Spinal cord (tissue), 10 donors: ENCODE data around the gene PITPNM3. TPM values are rescaled to one million over a fixed set of nuclear protein-coding genes. Genes with fewer than 3 reads are reported as not detected.

Experiments
- DNase-seq, 6 donors: peaks; one replicate each; pipeline versions ENCODE4 v3.0.0 to v3.0.0-alpha.2; 2013 to 2015; ENCODE audit warnings: low spot score in 6 of 6, low read depth in 4 of 6
- H3K27ac ChIP-seq: one replicate; pipeline ENCODE4 v1.5.1; 2013; ENCODE audit warnings: low read depth, low read length, control low read depth
- H3K27me3 ChIP-seq: one replicate; pipeline ENCODE4 v1.6.1; 2013; ENCODE audit warnings: low read length; ENCODE audit not compliant: control insufficient read depth, insufficient read depth
- H3K36me3 ChIP-seq: one replicate; pipeline ENCODE4 v1.6.1; 2013; ENCODE audit warnings: low read length; ENCODE audit not compliant: control insufficient read depth, insufficient read depth
- H3K4me1 ChIP-seq: one replicate; pipeline ENCODE4 v1.6.1; 2013; ENCODE audit warnings: low read length; ENCODE audit not compliant: control insufficient read depth, insufficient read depth
- H3K4me3 ChIP-seq: one replicate; pipeline ENCODE4 v1.5.1; 2013; ENCODE audit warnings: low read depth, low read length, control low read depth
- H3K9me3 ChIP-seq: one replicate; pipeline ENCODE4 v1.6.1; 2013; ENCODE audit warnings: low read length; ENCODE audit not compliant: control insufficient read depth, insufficient read depth
- WGBS: methylation state at CpG from one replicate; pipeline ENCODE4 v1.1.5; 2013; ENCODE audit warnings: missing lambda C conversion rate; ENCODE audit not compliant: insufficient coverage; 5-methylcytosine and 5-hydroxymethylcytosine counted together
- polyA plus RNA-seq, 2 donors: library from polyadenylated mRNA; unstranded; fragments of 120-200 nt; gene quantifications; one replicate each; pipeline ENCODE4 v1.2.1, GENCODE V29; 2013; ENCODE audit not compliant: insufficient read length in 2 of 2
- total RNA-seq, 2 donors: library from RNA; depleted of rRNA in 1 of 2; stranded (reverse); fragments of 120-200 nt in 1 of 2; fragments of >200 nt in 1 of 2; gene quantifications; one replicate each; pipeline versions ENCODE4 v1.2.3 to v1.2.4, GENCODE V29; 2013 to 2014
- donor health status: healthy.

The PITPNM3 gene
- total and polyA plus RNA-seq, 4 donors: 7.3 to 21.6 (median 16.8) TPM

DNA sequence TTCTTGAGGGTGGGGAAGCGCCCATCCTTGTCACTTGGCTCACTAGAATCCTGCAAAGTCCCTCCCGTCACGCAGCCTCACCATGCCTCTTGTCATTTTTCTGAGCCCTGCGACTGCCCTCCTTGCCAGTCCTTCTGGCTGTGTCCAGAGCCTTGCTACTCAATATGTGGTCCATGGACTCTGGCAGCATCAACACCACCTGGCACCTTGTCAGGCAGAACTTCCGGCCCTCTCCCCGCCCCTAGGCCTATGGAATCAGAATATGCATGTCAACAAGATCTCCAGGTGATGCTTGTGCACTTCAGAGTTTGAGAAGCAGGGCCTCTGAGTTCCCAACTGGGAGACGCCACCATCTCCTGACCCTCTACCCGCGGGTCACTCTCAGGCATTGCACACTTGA lies 100.0 kb downstream of the PITPNM3 start:
- Histone ChIP-seq H3K36me3 (peaks cover 45% of the 10 kb centered on the region), H3K4me3 (no peak overlapping the region), H3K9me3 (no peaks in the 10 kb centered on the region), H3K27ac (no peak overlapping the region), H3K27me3 (no peaks in the 10 kb centered on the region), H3K4me1 (peaks cover 14% of the 10 kb centered on the region)
- 88% methylated on average over 9 of the region's 9 CpGs for WGBS
- no peak for DNase-seq

DNA sequence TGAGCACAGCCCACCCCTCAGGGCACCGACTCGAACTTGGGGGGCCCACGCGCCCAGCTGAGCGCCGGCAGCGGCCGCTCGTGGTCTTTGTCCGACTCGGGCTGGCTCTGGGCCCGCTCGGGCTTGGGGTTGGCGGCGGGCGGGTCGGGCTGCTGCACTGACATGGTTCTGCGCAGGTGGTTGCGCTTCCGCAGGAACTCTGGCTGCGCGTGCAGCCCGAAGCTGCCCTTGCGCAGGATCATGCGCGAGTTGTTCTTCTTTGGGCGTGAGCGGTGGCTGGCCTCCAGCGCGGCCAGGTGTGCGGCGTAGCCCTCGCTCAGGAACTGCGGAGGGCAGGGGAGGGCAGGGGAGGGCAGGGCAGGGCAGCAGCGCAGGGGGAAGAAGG lies 101.0 kb downstream of the PITPNM3 start:
- H3K9me3 ChIP-seq: no peaks in the 10 kb centered on the region
- WGBS: 5% methylated on average over 30 of the region's 35 CpGs
- H3K36me3 ChIP-seq: peaks cover 40% of the 10 kb centered on the region
- H3K4me3 ChIP-seq: no peak overlapping the region
- no peaks in the 10 kb centered on the region for H3K27me3 ChIP-seq
- no peak overlapping the region for H3K27ac ChIP-seq
- H3K4me1 ChIP-seq: peaks cover 14% of the 10 kb centered on the region
- peak in 3 of 6 donors; percentile 22 to 71 (median 60) for DNase-seq

DNA sequence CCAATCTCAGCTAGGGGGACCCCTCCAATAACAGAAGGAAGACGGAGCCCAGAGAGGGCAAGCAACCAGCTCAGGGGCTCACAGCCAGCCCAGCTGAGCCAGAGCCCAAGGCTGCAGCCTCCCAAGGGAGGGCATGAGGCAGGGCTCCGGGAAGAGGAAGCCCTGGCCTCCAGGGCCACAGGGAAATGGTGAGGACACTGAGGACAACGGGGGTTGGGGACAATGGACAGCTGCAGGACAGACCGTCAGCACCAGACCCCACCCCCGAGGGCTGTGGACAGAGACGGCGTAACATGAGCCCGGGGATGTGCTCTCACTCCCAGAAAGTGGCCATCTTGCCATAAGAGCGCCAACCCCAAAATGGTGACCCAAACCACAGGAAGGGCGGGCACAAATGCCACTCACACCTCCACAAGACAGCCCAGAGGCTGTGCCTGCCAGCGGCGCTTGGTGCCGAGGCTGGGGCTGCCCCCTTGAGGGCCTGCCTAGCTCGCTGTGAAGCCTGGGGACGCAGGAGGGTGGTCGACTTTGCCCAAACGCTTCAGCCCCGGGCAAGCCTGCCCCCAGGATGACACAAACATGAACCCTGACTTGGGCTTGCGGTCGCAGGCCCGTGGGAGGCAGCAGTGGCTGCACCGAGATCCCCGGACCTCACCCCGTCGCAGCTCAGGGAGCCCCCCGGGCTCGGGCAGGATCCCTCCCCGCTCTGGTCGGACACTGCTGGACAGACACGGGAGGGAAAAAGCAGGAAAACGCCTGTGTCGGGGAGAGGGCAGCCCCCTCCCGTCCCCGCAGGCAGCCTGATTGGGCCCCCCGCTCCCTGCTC lies 101.6 kb downstream of the PITPNM3 start:
- H3K27me3 ChIP-seq: no peaks in the 10 kb centered on the region
- peaks cover 14% of the 10 kb centered on the region for H3K4me1 ChIP-seq
- no peaks in the 10 kb centered on the region for H3K9me3 ChIP-seq
- H3K36me3 ChIP-seq: peaks cover 44% of the 10 kb centered on the region
- no peak for DNase-seq
- 17% methylated on average over 35 of the region's 35 CpGs for WGBS
- H3K27ac ChIP-seq: no peak overlapping the region
- H3K4me3 ChIP-seq: no peak overlapping the region

DNA sequence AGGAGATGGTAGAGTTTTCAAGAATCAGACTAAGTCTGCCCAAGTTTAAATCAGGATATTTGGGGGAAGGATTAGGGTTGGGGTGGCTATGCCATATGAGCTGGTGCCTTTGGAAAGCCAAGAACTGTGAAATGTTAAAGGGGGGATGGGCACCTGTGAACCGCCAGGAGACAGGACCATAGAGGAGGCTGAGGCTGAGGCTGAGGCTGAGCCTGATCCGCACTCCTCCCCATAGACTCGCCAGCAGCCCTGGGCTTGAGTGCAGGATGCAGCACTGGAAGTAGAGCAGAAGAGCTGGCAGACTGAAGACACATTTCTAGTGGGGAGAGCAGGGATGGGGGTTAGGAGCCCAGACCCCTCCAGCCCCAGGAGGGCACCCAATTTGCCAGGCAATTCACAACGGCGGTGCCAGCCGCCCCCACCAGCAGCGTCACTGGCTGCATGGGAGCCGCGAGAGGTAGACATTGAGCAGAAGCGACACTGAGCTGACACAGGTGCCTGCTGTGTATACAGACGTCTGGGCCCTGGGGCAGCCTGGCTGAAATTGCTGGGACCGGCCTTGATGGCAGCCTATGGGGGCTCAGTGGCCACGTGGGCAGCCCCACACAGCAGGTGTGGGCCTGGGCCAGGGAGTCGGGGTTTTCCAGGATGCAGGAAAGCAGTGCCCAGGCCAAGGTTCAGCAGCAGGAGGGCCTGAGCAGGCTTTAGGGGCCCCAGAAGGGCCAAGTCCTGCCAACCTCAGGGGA lies 102.9 kb downstream of the PITPNM3 start:
- peaks cover 52% of the 10 kb centered on the region for H3K36me3 ChIP-seq
- no peak overlapping the region for H3K4me3 ChIP-seq
- H3K27ac ChIP-seq: no peak overlapping the region
- peaks cover 14% of the 10 kb centered on the region for H3K4me1 ChIP-seq
- no peak for DNase-seq
- H3K9me3 ChIP-seq: no peaks in the 10 kb centered on the region
- WGBS: 72% methylated on average over 12 of the region's 14 CpGs
- H3K27me3 ChIP-seq: no peaks in the 10 kb centered on the region

DNA sequence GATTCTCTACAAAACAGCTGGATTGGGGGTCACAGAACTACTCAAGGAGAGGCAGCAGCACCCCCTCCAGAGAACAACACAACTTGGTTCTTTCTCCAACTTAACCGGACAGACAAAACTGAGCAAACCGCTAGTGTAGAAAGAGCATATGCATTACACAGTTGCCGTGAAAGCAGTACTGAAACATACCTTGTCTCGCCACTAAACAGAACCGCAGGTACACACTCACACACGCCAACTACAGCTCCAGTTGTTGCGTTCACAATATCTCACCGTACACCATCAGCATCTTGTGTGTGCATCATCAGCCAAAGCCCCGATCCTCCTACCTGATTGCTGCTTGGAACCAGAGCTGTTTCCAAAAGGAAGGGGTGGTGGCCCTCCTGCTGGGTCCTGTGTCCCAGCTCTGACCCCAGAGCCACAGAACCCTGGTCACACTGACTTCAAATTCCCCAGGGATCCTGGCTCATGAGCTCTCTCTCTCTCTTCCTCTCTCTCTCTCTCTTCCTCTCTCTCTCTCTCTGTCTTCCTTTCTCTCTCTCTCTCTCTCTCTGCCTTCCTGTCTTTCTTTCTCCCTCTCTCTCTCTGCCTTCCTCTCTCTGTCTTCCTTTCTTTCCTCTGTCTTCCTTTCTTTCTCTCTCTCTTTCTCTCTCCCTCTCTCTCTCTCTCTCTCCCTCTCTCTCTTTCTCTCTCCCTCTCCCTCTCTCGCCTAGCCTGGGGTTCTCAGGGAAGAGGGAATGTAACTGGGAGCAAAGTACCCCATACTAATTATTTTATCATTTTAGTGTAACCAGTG lies 103.7 kb downstream of the PITPNM3 start:
- Histone ChIP-seq H3K27ac (no peak overlapping the region), H3K9me3 (no peaks in the 10 kb centered on the region), H3K4me3 (no peak overlapping the region), H3K36me3 (peaks cover 46% of the 10 kb centered on the region), H3K27me3 (no peaks in the 10 kb centered on the region), H3K4me1 (peaks cover 14% of the 10 kb centered on the region)
- no peak for DNase-seq
- WGBS: 87% methylated on average over 9 of the region's 10 CpGs

DNA sequence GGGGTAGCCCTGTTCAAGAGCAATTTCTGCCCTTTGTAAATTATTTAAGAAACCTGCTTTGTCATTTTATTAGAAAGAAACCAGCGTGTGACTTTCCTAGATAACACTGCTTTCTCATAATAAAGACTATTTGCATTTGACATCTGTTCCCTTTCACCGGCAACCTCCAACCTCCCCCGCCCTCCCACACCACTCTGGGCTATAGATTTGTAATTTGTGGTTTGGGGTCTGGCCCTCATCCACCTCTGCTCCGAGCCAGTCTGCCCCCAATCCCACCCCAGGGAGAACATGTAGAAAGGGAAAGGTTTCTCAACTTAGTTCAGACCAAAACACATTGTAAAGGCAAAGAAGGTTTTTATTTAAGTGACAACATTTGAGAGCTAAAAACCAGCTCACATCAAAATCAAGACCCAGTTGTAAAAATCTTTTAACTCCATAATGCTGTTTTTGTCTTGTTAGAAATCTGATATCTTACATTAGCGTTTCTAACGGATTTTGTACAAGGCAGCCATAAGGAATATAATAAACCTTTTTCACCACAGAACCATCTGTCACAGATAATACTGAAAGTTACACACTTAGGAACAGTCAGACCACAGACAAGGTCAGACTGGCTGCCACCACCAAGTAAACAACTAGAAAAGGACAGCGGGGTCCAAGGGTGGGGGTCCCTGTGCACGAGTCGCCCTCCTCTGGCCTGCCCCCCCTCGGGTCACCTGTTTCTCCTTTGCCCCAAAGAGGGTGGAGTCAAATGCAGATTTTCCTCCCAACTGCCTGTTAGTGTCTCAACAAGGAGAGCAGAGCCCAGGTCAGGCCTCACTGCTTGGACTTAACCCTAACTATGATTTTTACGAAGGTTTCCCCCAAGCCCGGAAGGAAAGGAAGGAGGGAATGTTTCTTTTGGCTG lies 105.2 kb downstream of the PITPNM3 start:
- no peak overlapping the region for H3K27ac ChIP-seq
- DNase-seq: no peak
- H3K9me3 ChIP-seq: no peaks in the 10 kb centered on the region
- H3K36me3 ChIP-seq: peaks cover 47% of the 10 kb centered on the region
- no peaks in the 10 kb centered on the region for H3K27me3 ChIP-seq
- H3K4me3 ChIP-seq: no peak overlapping the region
- 40% methylated on average over 4 of the region's 12 CpGs for WGBS
- H3K4me1 ChIP-seq: peaks cover 14% of the 10 kb centered on the region

- Histone ChIP-seq H3K27ac (no peak overlapping the region), H3K4me1 (peaks cover 12% of the 10 kb centered on the region), H3K4me3 (no peak overlapping the region), H3K9me3 (no peaks in the 10 kb centered on the region), H3K36me3 (peaks cover 42% of the 10 kb centered on the region), H3K27me3 (no peaks in the 10 kb centered on the region)
- DNase-seq: no peak
- 97% methylated on average over 6 of the region's 6 CpGs for WGBS
Measured at GRCh38 chr17:6449307-6449706, 107.0 kb downstream of the PITPNM3 start.

DNA sequence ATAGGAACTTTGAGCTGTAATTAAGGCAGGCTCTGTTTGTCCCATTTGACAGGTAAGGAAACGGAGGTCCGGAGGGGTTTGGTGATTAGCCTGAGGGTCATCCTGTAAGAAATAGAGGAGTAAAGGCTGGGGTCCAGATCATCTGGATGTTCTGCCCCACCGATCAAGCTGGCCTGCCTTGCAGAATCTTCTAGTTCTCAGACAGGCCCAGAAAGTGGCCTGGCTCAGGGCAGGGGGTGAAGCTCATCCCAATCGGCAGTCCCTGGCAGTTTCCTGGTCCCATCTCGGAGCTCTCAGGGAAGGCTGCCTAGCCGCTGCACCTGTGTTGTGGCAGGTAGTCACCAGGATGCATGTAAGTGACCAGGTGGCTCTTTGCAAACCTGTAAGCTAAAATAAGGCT lies 107.9 kb downstream of the PITPNM3 start:
- DNase-seq: no peak
- Histone ChIP-seq H3K36me3 (peaks cover 39% of the 10 kb centered on the region), H3K27me3 (no peaks in the 10 kb centered on the region), H3K9me3 (no peaks in the 10 kb centered on the region), H3K4me3 (no peak overlapping the region), H3K4me1 (peaks cover 15% of the 10 kb centered on the region), H3K27ac (no peak overlapping the region)
- WGBS: 95% methylated on average over 6 of the region's 6 CpGs
